ENCODE results near the gene GPR39.

GRCh38 chr2:132400901-132401240, 15.7 kb upstream of the GPR39 start:
- TF ChIP-seq POLR2A (IDR thresholded peaks at IDR 0.05) (no peak), CTCF (IDR thresholded peaks at IDR 0.05) (no peak)

Data from Peyer's patch (tissue), 4 donors.